ENCODE results near the gene MIOS.

Gene MIOS

GRCh38 chr7:7524121-7524520, 42.6 kb upstream of the MIOS start:
- Histone ChIP-seq H3K9me2 (replicated peaks; ENCODE audit: insufficient read depth, low read length) (no peaks in the 10 kb centered on the region), H3K27ac (ENCODE audit: low read length) (no peak overlapping the region), H3K36me3 (replicated peaks; ENCODE audit: insufficient read depth, low read length) (no peaks in the 10 kb centered on the region), H4K20me1 (ENCODE audit: insufficient read depth, low read length) (no peaks in the 10 kb centered on the region), H3K9me3 (replicated peaks; ENCODE audit: insufficient read depth, low read length) (no peaks in the 10 kb centered on the region), H3F3A (ENCODE audit: insufficient read depth, low read length) (no peaks in the 10 kb centered on the region), H2AFZ (ENCODE audit: low read length) (no peak overlapping the region), H3K4me1 (ENCODE audit: low read length) (no peaks in the 10 kb centered on the region), H3K4me3 (ENCODE audit: low read length) (no peak overlapping the region), H3K27me3 (replicated peaks; ENCODE audit: insufficient read depth, low read length) (no peaks in the 10 kb centered on the region), H3K4me2 (ENCODE audit: low read depth, low read length) (no peak overlapping the region), H3K9ac (ENCODE audit: low read length) (no peak overlapping the region), H3K79me2 (ENCODE audit: low read length) (no peaks in the 10 kb centered on the region)
- no peak for DNase-seq
- TF ChIP-seq EZH2phosphoT487 (IDR thresholded peaks at IDR 0.05; ENCODE audit: low read length) (no peak), EZH2 (optimal IDR thresholded peaks at IDR 0.05; ENCODE audit: low read depth, low read length) (no peak), CTCF (IDR thresholded peaks at IDR 0.05; ENCODE audit: low read length) (no peak)

GRCh38 chr7:7526006-7526405, 40.7 kb upstream of the MIOS start:
- Histone ChIP-seq H3K27ac (ENCODE audit: low read length) (no peak overlapping the region), H3F3A (ENCODE audit: insufficient read depth, low read length) (no peaks in the 10 kb centered on the region), H4K20me1 (ENCODE audit: insufficient read depth, low read length) (no peaks in the 10 kb centered on the region), H3K36me3 (replicated peaks; ENCODE audit: insufficient read depth, low read length) (no peaks in the 10 kb centered on the region), H3K9me2 (replicated peaks; ENCODE audit: insufficient read depth, low read length) (no peaks in the 10 kb centered on the region), H3K9me3 (replicated peaks; ENCODE audit: insufficient read depth, low read length) (no peaks in the 10 kb centered on the region), H3K4me2 (ENCODE audit: low read depth, low read length) (no peak overlapping the region), H3K4me3 (ENCODE audit: low read length) (no peak overlapping the region), H3K79me2 (ENCODE audit: low read length) (no peaks in the 10 kb centered on the region), H2AFZ (ENCODE audit: low read length) (no peak overlapping the region), H3K27me3 (replicated peaks; ENCODE audit: insufficient read depth, low read length) (no peaks in the 10 kb centered on the region), H3K4me1 (ENCODE audit: low read length) (no peaks in the 10 kb centered on the region), H3K9ac (ENCODE audit: low read length) (no peak overlapping the region)
- no peak for DNase-seq
- no peak for TF ChIP-seq EZH2 (optimal IDR thresholded peaks at IDR 0.05; ENCODE audit: low read depth, low read length)
- no peak for TF ChIP-seq CTCF (IDR thresholded peaks at IDR 0.05; ENCODE audit: low read length)
- TF ChIP-seq EZH2phosphoT487 (IDR thresholded peaks at IDR 0.05; ENCODE audit: low read length): no peak

- Histone ChIP-seq H3K79me2 (ENCODE audit: low read length) (no peaks in the 10 kb centered on the region), H3K4me2 (ENCODE audit: low read depth, low read length) (no peak overlapping the region), H3K4me3 (ENCODE audit: low read length) (no peak overlapping the region), H4K20me1 (ENCODE audit: insufficient read depth, low read length) (no peaks in the 10 kb centered on the region), H3K4me1 (ENCODE audit: low read length) (no peaks in the 10 kb centered on the region), H3K9ac (ENCODE audit: low read length) (no peak overlapping the region), H2AFZ (ENCODE audit: low read length) (no peak overlapping the region), H3F3A (ENCODE audit: insufficient read depth, low read length) (no peaks in the 10 kb centered on the region), H3K36me3 (replicated peaks; ENCODE audit: insufficient read depth, low read length) (no peaks in the 10 kb centered on the region), H3K9me3 (replicated peaks; ENCODE audit: insufficient read depth, low read length) (no peaks in the 10 kb centered on the region), H3K27me3 (replicated peaks; ENCODE audit: insufficient read depth, low read length) (no peaks in the 10 kb centered on the region), H3K9me2 (replicated peaks; ENCODE audit: insufficient read depth, low read length) (no peaks in the 10 kb centered on the region), H3K27ac (ENCODE audit: low read length) (no peak overlapping the region)
- TF ChIP-seq EZH2phosphoT487 (IDR thresholded peaks at IDR 0.05; ENCODE audit: low read length): no peak
- TF ChIP-seq EZH2 (optimal IDR thresholded peaks at IDR 0.05; ENCODE audit: low read depth, low read length): no peak
- TF ChIP-seq CTCF (IDR thresholded peaks at IDR 0.05; ENCODE audit: low read length): no peak
- DNase-seq: no peak
Observed at GRCh38 chr7:7527047-7527446, 39.6 kb upstream of the MIOS start.

All from MM.1S (cell line).